ENCODE measurements around the gene ZNF500.

GRCh38 chr16:4800290-4801041 is 33.5 kb upstream of the ZNF500 start:
- TF ChIP-seq, protein P1, sequence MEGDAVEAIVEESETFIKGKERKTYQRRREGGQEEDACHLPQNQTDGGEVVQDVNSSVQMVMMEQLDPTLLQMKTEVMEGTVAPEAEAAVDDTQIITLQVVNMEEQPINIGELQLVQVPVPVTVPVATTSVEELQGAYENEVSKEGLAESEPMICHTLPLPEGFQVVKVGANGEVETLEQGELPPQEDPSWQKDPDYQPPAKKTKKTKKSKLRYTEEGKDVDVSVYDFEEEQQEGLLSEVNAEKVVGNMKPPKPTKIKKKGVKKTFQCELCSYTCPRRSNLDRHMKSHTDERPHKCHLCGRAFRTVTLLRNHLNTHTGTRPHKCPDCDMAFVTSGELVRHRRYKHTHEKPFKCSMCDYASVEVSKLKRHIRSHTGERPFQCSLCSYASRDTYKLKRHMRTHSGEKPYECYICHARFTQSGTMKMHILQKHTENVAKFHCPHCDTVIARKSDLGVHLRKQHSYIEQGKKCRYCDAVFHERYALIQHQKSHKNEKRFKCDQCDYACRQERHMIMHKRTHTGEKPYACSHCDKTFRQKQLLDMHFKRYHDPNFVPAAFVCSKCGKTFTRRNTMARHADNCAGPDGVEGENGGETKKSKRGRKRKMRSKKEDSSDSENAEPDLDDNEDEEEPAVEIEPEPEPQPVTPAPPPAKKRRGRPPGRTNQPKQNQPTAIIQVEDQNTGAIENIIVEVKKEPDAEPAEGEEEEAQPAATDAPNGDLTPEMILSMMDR (IDR thresholded peaks at IDR 0.05) = no peak
- TF ChIP-seq POLR2AphosphoS5 (IDR thresholded peaks at IDR 0.05) (no peak), POLR2A (IDR thresholded peaks at IDR 0.05) (no peak)
